Lung (tissue), 12 donors: ENCODE data around the gene KIAA1671. TPM values are rescaled to one million over a fixed set of nuclear protein-coding genes. Genes with fewer than 3 reads are reported as not detected.

Experiments used
- ATAC-seq: fragments of 200-7000 bp; cut with Tn5 transposase; one replicate; pipeline ENCODE4 v1.9.1; 2020; ENCODE audit warnings: moderate number of reproducible peaks; ENCODE audit not compliant: insufficient read depth, low FRiP score
- DNase-seq, 3 donors: peaks; one replicate each; pipeline ENCODE4 v3.0.0-alpha.2; 2013 to 2017
- H3K27ac ChIP-seq, 2 donors: one replicate each; pipeline ENCODE4 v1.5.1; 2013; ENCODE audit warnings: mild to moderate bottlenecking in 2 of 2, moderate library complexity in 2 of 2, control low read depth in 1 of 2, inconsistent platforms in 1 of 2, low read depth in 1 of 2, low read length in 1 of 2
- H3K27me3 ChIP-seq, 3 donors: one replicate each; pipeline ENCODE4 v1.5.1; 2013; ENCODE audit warnings: low read length in 2 of 3; ENCODE audit not compliant: control insufficient read depth in 3 of 3, insufficient read depth in 3 of 3
- H3K36me3 ChIP-seq, 4 donors: one replicate each; pipeline ENCODE4 v1.5.1; 2013; ENCODE audit warnings: low read length in 4 of 4, mild to moderate bottlenecking in 1 of 4, moderate library complexity in 1 of 4; ENCODE audit not compliant: control insufficient read depth in 4 of 4, insufficient read depth in 4 of 4
- H3K4me1 ChIP-seq, 5 donors: one replicate each; pipeline ENCODE4 v1.5.1; 2013; ENCODE audit warnings: low read length in 5 of 5, mild to moderate bottlenecking in 2 of 5, moderate library complexity in 1 of 5; ENCODE audit not compliant: control insufficient read depth in 5 of 5, insufficient read depth in 5 of 5
- H3K4me3 ChIP-seq: one replicate; pipeline ENCODE4 v1.5.1; 2013; ENCODE audit warnings: mild to moderate bottlenecking, control low read depth, moderate library complexity
- H3K9ac ChIP-seq, 2 donors: one replicate each; pipeline ENCODE4 v1.5.1; 2013; ENCODE audit warnings: low read length in 2 of 2, control low read depth in 1 of 2; ENCODE audit not compliant: insufficient read depth in 1 of 2
- H3K9me3 ChIP-seq, 4 donors: one replicate each; pipeline ENCODE4 v1.5.1; 2013; ENCODE audit warnings: low read length in 3 of 4, mild to moderate bottlenecking in 1 of 4, moderate library complexity in 1 of 4; ENCODE audit not compliant: control insufficient read depth in 4 of 4, insufficient read depth in 3 of 4
- CTCF ChIP-seq: IDR thresholded peaks from 2 replicates; pipeline ENCODE4 v1.5.1; 2012; ENCODE audit warnings: mild to moderate bottlenecking; ENCODE audit errors: control extremely low read depth, extremely low read depth
- WGBS, 2 donors: extraction: QIAGEN DNeasy Blood & Tissue Kit; methylation state at CpG; one replicate each; pipeline ENCODE4 v1.1.7; 2013; 5-methylcytosine and 5-hydroxymethylcytosine counted together
- polyA plus RNA-seq, 2 donors: library from polyadenylated mRNA; stranded (reverse); fragments of 200-250 nt; gene quantifications; one replicate each; pipeline ENCODE4 v1.2.1, GENCODE V29; 2013
- total RNA-seq, 2 donors: library from RNA; depleted of rRNA in 1 of 2; stranded (reverse); fragments of >200 nt in 1 of 2; gene quantifications; one replicate each; pipeline ENCODE4 v1.2.1, GENCODE V29; 2014 to 2021
- donor health status: control.
- donor health status: control.
- donor health status: Bipolar disorder and iron deficiency.
- donor health status: healthy.
- donor health status: DM: yes; HTN: yes; CAD: no.

KIAA1671 gene
- total and polyA plus RNA-seq, 4 donors: 7.6 to 44.6 (median 24.0) TPM

GRCh38 chr22:25054943-25055511 lies 102.5 kb downstream of the KIAA1671 start:
- Histone ChIP-seq H3K9ac (no peak overlapping the region), H3K27ac (no peak overlapping the region), H3K36me3 (peaks cover 0 to 8% (median 0%) of the 10 kb centered on the region in 4 donors), H3K9me3 (peaks cover 0 to 5% (median 2%) of the 10 kb centered on the region in 4 donors), H3K27me3 (no peaks in the 10 kb centered on the region), H3K4me1 (peaks cover 0 to 2% (median 0%) of the 10 kb centered on the region in 5 donors), H3K4me3 (no peak overlapping the region)
- 68 to 73% methylated on average over 8 to 9 of the region's 9 CpGs for WGBS, 2 donors
- DNase-seq: no peak
- no peak for TF ChIP-seq CTCF
- no peak for ATAC-seq

- TF ChIP-seq CTCF: peak; percentile 61
- peaks cover 0 to under 1% (median 0%) of the 10 kb centered on the region in 5 donors for H3K4me1 ChIP-seq
- H3K4me3 ChIP-seq: no peak overlapping the region
- no peak overlapping the region for H3K27ac ChIP-seq
- ATAC-seq: peak; percentile 62
- no peaks in the 10 kb centered on the region for H3K9me3 ChIP-seq
- no peak overlapping the region for H3K9ac ChIP-seq
- H3K27me3 ChIP-seq: no peaks in the 10 kb centered on the region
- WGBS, 2 donors: 36% methylated on average over 23 of the region's 23 CpGs
- peak; percentile 24 to 57 (median 38) for DNase-seq
- H3K36me3 ChIP-seq: peaks cover 0 to 2% (median 0%) of the 10 kb centered on the region in 4 donors
These were observed 104.7 kb downstream of the KIAA1671 start for GRCh38 chr22:25057013-25057881.

GRCh38 chr22:25059438-25059837 lies 106.9 kb downstream of the KIAA1671 start:
- ATAC-seq: no peak
- 86 to 89% methylated on average over 4 to 5 of the region's 5 CpGs for WGBS, 2 donors
- Histone ChIP-seq H3K9ac (no peak overlapping the region), H3K27me3 (no peaks in the 10 kb centered on the region), H3K9me3 (no peaks in the 10 kb centered on the region), H3K27ac (no peak overlapping the region), H3K4me3 (no peak overlapping the region), H3K36me3 (no peaks in the 10 kb centered on the region), H3K4me1 (peaks cover 0 to 3% (median 0%) of the 10 kb centered on the region in 5 donors)
- DNase-seq: no peak
- TF ChIP-seq CTCF: no peak
